Activated CD8-positive, alpha-beta T cell treated with anti-CD3 and anti-CD28 coated beads for 36 hours (primary cell): ENCODE data around the gene DLG1. TPM values are rescaled to one million over a fixed set of nuclear protein-coding genes. Genes with fewer than 3 reads are reported as not detected.

Experiments used
- ATAC-seq: fragments of 200-7000 bp; cut with Tn5 transposase; one replicate; pipeline ENCODE4 v1.10.0; 2021; ENCODE audit warnings: mild to moderate bottlenecking, moderate library complexity
- CTCF ChIA-PET: fragments of 350-600 bp; sonication (Branson Sonifier 250); formaldehyde crosslinking; loops from one replicate; lab custom pipeline; 2021; ENCODE audit warnings: antibody characterized with exemption; lab: Charles Lee
- POLR2A ChIA-PET: fragments of 350-600 bp; sonication (Branson Sonifier 250); formaldehyde crosslinking; loops from one replicate; lab custom pipeline; 2021; ENCODE audit warnings: antibody characterized with exemption; lab: Charles Lee
- DNase-seq: peaks from one replicate; pipeline ENCODE4 v3.0.0-alpha.2; 2020
- H3K27ac Mint-ChIP-seq: one replicate; pipeline ENCODE4 v1.8.0; 2021; ENCODE audit warnings: mild to moderate bottlenecking, mixed read lengths
- H3K27me3 Mint-ChIP-seq: one replicate; pipeline ENCODE4 v1.8.0; 2021; ENCODE audit warnings: mixed read lengths
- H3K36me3 Mint-ChIP-seq: one replicate; pipeline ENCODE4 v1.8.0; 2021; ENCODE audit warnings: low read depth, mixed read lengths
- H3K4me1 Mint-ChIP-seq: one replicate; pipeline ENCODE4 v1.8.0; 2021; ENCODE audit warnings: low read depth, mixed read lengths
- H3K4me3 Mint-ChIP-seq: one replicate; pipeline ENCODE4 v1.8.0; 2021; ENCODE audit warnings: mild to moderate bottlenecking, moderate library complexity, mixed read lengths
- H3K9me3 Mint-ChIP-seq: one replicate; pipeline ENCODE4 v1.8.0; 2021; ENCODE audit warnings: mixed read lengths
- CTCF ChIP-seq: fragments of 200-600 bp; IDR thresholded peaks from one replicate; pipeline ENCODE4 v1.8.0; 2022; ENCODE audit warnings: antibody characterized with exemption, mild to moderate bottlenecking
- intact Hi-C: fragments of 100-400 bp; cut with micrococcal nuclease; formaldehyde crosslinking; loops from one replicate; pipeline ENCODE4 v1.10.0; 2022
- total RNA-seq, 2 experiments: library from RNA; stranded (reverse); gene quantifications; one replicate each; pipeline ENCODE4 v1.2.3, GENCODE V29; 2021

DLG1 gene
- total RNA-seq, 2 experiments from 2014 or later = 57.6 to 62.2 TPM

DNA sequence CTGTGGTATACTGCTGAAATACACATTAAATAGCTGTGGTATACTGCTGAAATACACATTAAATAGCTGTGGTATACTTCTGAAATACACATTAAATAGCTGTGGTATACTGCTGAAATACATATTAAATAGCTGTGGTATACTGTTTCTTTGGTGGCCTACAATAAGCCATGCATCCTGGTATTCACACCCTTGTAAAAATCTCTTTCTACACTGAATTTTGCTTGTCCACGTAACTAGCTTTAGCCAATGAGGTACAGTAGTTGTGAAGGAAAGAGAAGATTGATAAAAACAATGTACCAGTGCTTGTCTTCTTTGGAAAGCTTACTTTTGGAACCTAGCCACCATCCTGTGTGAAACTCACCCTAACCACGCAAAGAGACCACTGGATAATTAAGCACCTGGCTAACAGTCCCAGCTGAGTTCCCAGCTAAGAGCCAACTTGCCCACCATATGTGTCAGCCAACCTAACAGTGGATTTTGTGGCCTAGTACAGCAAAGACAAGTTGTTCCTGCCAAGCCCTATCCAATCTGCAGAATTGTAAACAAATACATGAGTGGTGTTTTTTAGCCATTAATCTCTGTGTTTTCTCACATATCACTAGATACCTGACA is 165.4 kb downstream of the DLG1 start:
- no peak overlapping the region for H3K4me3 Mint-ChIP-seq
- H3K9me3 Mint-ChIP-seq = peaks cover 12% of the 10 kb centered on the region
- no peaks in the 10 kb centered on the region for H3K27me3 Mint-ChIP-seq
- ChIA-PET CTCF (interaction anchor here (1.2 kb wide), 1 partner anchor 54 kb away, joined by 4 read pairs; no protein-coding TSS in a partner anchor), POLR2A (interaction anchor here (1.1 to 1.2 kb wide), 2 partner anchors 26 to 97 kb away, joined by 3 to 4 read pairs; no protein-coding TSS in a partner anchor)
- no peak overlapping the region for H3K27ac Mint-ChIP-seq
- no peak for TF ChIP-seq CTCF
- peaks cover 47% of the 10 kb centered on the region for H3K36me3 Mint-ChIP-seq
- intact Hi-C loops = no loop called here
- no peak for ATAC-seq
- no peak for DNase-seq
- H3K4me1 Mint-ChIP-seq = no peaks in the 10 kb centered on the region

DNA sequence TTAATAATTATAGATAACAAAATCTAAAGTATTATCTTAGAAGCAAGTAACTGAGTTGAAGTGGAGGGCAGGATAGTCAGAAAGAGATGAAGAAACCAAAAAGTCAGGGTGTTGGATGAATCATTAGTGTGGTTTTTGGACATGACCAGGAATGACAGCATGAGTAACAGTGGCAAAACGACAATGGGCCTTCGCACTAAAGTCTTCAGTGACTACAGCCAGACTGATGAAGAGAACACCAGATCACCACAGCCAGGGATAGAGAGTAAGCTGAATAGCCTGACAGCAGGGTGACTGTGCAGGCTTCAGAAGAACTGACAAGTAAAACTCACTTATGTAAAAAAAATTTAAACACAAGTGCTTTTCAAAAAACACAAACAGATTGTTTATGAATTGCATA is 172.8 kb downstream of the DLG1 start:
- intact Hi-C loops = no loop called here
- no peak overlapping the region for H3K27ac Mint-ChIP-seq
- peaks cover 12% of the 10 kb centered on the region for H3K36me3 Mint-ChIP-seq
- TF ChIP-seq CTCF = no peak
- no peaks in the 10 kb centered on the region for H3K4me1 Mint-ChIP-seq
- ATAC-seq (no peak), DNase-seq (no peak)
- CTCF ChIA-PET = no interaction called here
- no peak overlapping the region for H3K4me3 Mint-ChIP-seq
- POLR2A ChIA-PET = no interaction called here
- no peaks in the 10 kb centered on the region for H3K27me3 Mint-ChIP-seq
- no peaks in the 10 kb centered on the region for H3K9me3 Mint-ChIP-seq

- TF ChIP-seq CTCF = no peak
- no peak overlapping the region for H3K27ac Mint-ChIP-seq
- ATAC-seq (no peak), DNase-seq (no peak)
- H3K9me3 Mint-ChIP-seq = no peaks in the 10 kb centered on the region
- no peak overlapping the region for H3K4me3 Mint-ChIP-seq
- intact Hi-C loops = no loop called here
- H3K27me3 Mint-ChIP-seq = no peaks in the 10 kb centered on the region
- peaks cover 12% of the 10 kb centered on the region for H3K36me3 Mint-ChIP-seq
- CTCF ChIA-PET = no interaction called here
- POLR2A ChIA-PET = no interaction called here
- H3K4me1 Mint-ChIP-seq = no peaks in the 10 kb centered on the region
These were observed 173.7 kb downstream of the DLG1 start for GRCh38 chr3:197124713-197125112.

GRCh38 chr3:197122394-197122793 is 176.0 kb downstream of the DLG1 start:
- peaks cover 13% of the 10 kb centered on the region for H3K36me3 Mint-ChIP-seq
- ATAC-seq = no peak
- no peaks in the 10 kb centered on the region for H3K27me3 Mint-ChIP-seq
- DNase-seq = no peak
- ChIA-PET CTCF (no interaction called here), POLR2A (no interaction called here)
- peaks cover 2% of the 10 kb centered on the region for H3K4me1 Mint-ChIP-seq
- TF ChIP-seq CTCF = no peak
- no peaks in the 10 kb centered on the region for H3K9me3 Mint-ChIP-seq
- no peak overlapping the region for H3K27ac Mint-ChIP-seq
- intact Hi-C loops = no loop called here
- no peak overlapping the region for H3K4me3 Mint-ChIP-seq

DNA sequence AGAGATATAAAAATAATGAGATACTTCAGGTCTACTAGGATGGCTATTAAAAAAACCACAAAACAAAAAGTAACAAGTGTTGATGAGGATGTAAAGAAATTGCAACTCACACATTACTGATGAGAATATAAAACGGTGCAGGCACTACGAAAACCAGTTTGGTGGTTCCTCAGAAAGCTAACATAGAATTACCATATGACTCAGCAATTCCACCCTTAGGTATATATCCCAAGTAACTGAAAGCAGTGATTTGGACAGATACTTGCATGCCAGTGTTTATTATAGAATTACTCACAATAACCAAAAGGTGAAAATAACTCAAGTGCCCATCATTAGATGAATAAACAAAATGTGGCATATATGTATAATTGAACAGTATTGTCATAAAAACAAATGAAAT is 181.3 kb downstream of the DLG1 start:
- Mint-ChIP-seq H3K36me3 (peaks cover 14% of the 10 kb centered on the region), H3K4me3 (no peak overlapping the region), H3K27ac (no peak overlapping the region), H3K9me3 (no peaks in the 10 kb centered on the region), H3K27me3 (no peaks in the 10 kb centered on the region), H3K4me1 (peaks cover 11% of the 10 kb centered on the region)
- ATAC-seq (no peak), DNase-seq (no peak)
- TF ChIP-seq CTCF = no peak
- intact Hi-C loops = no loop called here
- ChIA-PET CTCF (no interaction called here), POLR2A (no interaction called here)
